NCI-H748 (cell line): ENCODE data around the gene ITFG1.
"Not testable (repeated sequence)": the region's sequence is repeated elsewhere in the genome, so short reads cannot be mapped to it uniquely, and the experiment has no call there.

Experiments used
- DNase-seq: peaks from one replicate; lab custom pipeline; 2025; ENCODE audit not compliant: unreplicated experiment; lab: John Stamatoyannopoulos, UW

ITFG1 gene

DNA sequence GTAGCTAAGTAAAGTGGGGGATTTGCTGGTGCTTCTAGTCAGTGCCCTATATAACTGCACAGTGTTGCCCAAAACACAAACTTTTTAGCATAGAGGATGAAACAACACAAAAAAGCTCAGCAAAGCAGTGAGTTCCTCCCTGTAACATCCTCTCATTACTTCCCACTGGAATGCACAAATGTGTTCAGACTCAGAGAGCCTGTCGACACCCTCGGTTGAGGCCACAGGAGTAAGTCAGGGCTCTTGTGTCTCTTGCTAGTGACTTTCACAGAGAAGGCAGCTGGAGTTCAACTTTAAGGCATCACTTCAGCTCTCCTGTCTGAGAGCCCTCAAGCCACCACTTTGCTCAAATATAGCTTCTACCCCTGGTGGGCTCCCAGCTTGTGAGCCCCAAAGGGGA, 209.9 kb downstream of the ITFG1 start:
- DNase-seq = no peak

DNA sequence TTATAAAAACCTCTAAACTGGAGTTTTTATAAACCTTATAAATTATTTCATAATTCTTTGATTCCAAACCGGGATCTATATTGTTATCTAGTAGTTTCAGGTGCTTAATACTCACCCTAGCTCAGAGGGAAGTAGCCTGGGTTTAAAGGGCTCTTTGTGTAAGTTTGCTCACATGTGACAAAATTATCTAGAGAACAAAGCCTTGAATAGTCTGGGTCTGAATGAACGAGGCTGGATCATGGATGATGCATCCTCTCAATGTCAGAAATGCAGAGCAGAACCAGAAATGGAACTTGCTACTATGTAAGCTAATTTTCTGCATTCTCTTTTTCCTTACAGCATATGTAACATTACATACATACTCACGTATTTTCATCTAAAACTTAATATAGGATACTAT, 213.2 kb downstream of the ITFG1 start:
- no peak for DNase-seq

DNA sequence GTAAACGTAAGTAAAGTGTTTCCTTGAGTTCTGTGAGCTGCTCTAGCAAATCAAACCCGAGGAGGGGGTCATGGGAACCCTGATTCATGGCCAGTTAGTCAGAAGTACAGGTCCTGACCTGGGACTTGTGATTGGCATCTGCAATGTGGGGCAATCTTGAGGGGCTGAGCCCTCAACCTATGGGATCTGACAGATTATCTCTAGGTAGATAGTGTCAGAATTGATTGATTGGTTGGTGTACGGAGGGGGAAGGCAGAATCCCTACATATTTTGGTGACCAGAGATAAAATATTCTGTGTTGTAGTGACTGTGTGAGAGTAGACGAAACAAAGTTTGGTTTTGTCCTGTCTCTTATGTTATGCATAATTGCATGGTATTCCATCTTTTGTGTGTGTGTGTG, 216.7 kb downstream of the ITFG1 start:
- DNase-seq = no peak

DNA sequence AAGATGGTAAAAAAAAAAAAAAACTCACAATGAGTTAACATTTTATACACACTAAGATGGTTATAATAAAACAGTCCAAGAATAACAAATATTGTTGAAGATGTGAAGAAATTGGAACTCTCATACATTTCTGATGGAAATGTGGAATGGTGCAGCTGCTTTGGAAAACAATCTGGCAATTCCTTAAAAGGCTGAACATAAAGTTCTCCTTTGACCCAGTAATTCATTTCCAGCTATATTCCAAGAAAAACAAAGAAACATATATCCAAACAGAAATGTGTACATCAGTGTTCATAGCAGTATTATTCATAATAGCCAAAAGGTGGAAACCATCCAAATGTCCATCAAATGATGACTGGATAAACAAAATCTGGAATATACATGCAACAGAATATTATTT, 219.8 kb downstream of the ITFG1 start:
- DNase-seq = no peak

DNA sequence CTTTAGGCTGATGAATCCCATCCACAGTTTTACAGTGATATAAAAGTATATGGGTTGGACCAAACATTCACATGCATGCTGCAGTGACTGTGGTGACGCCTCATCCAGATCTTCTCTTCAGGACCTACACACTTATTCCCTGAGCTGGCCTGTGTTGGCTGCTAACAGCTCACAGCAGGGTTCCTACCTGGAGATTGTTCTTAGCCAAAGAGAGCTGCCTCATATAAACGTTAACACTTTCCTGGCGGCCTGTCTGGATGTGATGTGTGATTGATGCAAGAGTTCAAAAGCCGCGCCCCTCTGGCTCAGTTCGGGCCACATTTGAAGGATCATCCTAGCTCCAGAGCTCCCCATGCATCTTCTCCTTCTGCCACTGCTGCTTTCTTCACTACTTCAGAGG, 224.1 kb downstream of the ITFG1 start:
- no peak for DNase-seq

DNA sequence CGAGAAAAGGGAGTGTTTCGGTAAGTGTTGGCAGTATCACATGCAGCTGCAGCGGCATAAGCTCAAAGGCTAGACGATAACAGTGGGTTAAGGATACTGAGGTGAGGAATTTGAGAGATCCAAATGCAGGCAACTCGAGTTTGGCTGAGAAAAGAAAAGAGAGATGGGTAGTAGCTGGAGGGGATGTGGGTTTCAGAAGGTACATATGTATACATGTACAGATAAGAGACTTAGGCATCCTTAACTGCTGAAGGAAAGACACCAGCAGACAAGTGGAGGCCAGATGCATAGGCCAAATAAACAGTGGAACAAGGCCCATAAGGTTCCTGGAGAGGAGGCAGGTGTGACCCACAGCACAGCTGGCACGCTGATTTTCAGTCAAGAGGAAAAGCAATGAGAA, 230.6 kb downstream of the ITFG1 start:
- DNase-seq = no peak

DNA sequence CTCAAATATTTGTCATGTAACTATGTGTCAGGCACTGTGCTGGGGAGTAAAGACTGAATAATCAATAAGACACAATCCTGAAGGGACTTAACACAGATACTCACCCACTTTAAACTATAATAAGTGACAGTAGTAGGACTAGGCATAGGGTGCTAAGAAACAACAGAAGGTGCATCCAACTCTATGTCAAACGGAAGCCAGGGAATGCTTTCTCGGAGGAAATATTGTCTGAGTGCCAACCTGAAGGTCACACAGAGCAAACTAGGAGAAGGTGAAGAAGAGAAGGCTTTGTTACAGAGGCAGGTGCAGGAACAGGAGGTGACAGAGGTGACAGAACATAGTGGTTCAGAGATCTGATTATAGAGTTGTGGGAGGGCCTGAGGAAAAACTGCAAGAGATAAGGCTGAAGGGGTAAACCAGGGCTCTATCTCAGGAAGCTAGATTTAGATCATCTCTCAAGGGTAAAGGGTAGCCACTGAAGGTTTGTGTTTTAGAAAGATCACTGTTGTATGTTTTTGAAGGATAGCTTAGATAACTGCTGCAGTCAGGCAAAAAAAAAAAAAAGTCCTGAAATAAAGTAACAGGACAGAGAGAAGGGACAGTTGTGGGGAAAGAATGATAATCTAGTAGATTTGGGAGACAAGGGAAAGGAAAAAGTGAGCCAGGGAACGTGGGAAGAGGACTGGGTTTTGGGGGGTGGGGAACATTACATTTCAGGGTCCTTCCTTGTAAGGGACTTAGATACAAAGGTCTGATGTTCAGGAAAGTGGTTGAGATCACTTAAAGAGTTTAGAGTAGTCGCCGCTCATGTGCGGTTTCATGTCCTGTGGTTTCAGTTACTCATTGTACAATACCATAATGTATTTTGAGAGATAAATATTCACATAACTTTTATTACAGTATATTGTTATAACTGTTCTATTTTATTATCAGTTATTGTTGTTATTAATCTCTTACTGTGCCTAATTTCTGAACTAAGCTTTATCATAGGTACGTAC, 231.5 kb downstream of the ITFG1 start:
- no peak for DNase-seq

DNA sequence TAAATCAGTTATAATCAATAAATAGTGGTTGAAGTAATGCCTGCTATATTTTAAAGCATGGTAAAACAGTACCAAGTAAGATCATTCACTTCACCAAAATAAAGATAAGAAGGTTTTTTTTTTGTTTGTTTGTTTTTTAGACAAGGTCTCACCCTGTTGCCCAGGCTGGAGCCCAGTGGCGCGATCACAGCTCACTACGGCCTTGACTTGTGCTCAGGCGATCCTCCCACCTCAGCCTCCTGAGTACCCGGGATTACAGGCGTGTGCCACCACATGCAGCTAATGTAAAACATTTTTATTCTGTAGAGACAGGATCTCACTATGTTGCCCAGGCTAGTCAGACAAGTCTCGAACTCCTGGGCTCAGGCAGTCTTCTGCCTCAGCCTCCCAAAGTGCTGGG, 232.6 kb downstream of the ITFG1 start:
- no peak for DNase-seq

DNA sequence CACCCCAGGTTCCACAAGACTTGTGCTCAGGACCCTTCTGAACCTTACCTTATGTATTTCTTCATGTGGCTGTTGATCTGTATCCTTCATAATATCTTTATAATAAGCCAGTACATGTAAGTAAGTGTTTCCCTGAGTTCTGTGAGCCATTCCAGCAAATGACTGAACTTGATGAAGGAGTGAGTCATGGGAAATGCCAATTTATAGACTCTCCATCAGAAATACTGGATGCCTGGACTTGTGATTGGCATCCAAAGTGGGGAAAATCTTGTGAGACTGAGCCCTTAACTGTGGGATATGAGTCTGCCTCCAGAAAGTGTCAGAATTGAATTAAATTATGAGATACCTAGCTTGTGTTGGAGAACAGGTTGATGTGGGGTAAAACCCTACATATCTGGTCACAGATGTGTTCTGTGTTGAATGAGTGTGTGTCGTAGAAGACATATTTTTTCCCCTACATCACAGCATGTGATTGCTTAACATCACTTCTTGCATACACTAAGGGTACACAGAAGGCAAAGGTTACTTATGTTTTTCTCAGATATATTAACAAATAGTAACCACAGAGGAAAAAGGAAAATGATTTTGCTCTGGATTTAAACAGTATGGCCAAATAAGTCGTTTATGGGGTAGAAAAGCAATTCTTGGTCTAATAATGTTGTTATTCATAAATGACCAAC, 247.0 kb downstream of the ITFG1 start:
- no peak for DNase-seq

DNA sequence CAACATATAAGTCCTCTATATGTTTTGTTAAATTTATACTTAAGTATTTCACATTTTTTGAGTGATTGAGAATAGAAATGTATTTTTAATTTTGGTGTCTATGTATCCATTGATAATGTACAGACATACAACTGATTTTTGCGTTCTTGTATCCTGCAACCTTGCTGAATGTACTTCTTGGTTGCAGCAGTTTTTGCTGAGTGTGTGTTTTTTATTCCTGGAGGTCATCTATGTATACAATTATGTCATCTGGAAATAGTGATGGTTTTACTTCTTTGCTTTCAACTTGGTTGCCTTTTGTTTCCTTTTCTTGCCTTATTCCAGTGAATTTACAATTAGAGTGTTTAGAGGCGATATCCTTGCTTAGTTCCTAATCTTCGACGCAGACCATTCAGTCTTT, 249.6 kb downstream of the ITFG1 start:
- no peak for DNase-seq

DNA sequence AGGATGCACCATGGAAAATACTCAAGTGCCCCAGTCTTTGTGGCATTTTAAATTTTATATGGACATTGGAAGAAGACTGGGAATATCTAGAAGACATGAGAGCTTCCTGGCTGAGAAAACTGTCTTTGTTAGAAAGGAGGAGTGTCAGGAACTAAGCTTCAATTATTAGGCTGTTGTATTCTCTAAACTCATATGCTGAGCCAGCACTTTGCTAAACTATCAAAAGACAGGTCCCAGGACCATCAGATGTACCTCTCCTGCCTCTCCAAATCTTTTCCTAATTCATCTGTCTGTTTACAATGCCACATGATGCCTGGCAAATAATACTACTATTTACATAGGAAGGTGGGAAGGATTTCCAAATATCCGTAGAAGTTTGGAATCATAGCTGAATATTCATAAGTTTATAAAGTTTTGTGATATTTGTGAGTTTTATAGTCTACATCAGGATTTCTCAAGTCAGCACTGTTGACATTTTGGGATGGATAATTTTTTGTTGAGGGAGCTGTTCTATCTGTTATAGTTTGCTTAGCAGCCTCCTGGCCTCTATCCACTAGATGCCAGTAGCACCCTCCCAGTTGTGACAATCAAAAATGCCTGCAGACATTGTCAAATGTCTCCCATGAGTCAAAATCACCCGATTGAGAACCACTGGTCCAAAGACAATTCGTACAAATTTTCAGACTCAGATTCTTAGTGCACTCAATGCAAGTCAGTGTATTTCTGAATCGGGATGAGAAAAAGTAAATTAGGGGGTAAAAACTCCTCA, 255.9 kb downstream of the ITFG1 start:
- DNase-seq = no peak

DNA sequence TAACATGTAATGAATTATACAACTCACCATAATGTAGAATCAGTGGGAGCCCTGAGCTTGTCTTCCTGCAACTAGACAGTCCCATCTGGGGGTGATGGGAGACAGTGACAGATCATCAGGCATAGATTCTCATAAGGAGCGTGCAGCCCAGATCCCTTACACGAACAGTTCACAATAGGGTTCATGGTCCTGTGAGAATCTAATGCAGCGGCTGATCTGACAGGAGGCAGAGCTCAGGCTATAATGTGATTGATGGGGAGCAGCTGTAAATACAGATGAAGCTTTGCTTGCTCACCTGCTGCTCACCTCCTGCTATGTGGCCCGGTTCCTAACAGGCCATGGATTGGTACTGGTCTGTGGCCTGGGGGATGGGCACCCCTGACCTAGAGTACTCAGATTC, 257.4 kb downstream of the ITFG1 start:
- DNase-seq = peak; percentile 6

DNA sequence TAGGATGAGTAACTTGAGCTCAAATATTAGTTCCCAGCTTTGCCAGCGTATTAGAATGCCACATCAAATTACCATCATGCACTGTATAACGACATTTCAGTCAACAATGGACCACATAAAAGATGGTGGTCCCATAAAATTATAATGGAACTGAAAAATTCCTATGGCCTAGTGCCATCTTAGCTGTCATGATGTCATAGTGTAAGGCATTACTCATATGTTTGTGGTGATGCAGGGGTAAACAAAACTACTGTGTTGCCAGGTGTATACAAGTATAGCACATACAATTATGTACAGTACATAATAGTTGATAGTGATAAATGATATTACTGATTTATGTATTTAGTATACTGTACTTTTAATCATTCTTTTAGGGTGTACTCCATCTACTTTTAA, 262.7 kb downstream of the ITFG1 start:
- no peak for DNase-seq

DNA sequence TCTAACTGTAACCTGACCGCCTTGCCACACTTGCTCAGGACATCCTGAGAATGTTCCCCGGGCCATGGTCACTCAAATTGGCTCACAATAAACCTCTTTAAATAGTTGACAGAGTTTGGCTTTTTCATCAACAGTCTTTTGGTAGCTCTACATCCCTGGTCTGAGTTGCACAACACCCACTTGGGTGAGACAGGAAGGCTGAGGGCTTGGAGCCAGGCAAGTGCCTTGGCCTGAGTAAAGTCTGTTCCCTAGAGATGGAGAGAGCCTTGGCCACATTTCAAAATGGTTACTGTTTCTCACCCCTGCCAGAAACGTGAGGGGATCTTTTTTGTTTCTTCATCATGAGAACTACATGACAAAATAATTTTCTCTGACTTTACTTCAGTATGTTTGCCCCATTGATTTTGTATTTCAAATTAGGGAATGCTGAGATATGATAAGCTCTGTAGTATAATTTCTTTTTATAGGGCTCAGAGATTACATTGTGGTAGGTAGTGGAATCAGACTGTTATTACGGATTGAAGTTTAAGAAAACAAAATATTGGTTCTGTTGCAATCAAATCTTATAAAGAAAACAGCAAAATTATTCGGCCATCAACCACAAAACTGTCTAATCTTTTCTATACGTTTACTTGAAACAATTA, 263.2 kb downstream of the ITFG1 start:
- DNase-seq = no peak

DNA sequence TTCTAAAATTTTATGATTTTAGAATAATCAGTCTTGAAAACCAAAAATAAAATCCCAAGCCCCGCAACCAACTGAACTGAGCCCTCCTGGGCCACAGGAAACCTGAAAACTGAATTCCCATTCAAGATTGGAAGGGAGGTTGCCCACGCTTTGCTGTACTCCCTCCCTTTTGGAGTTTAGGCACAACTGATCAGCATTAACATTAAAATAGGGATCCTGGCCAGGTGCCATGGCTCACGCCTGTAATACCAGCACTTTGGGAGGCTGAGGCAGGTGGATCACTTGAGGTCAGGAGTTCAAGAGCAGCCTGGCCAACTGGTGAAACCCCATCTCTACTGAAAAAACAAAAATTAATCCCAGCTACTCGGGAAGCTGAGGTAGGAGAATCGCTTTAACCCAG, 264.4 kb downstream of the ITFG1 start:
- DNase-seq = peak; percentile 3

DNA sequence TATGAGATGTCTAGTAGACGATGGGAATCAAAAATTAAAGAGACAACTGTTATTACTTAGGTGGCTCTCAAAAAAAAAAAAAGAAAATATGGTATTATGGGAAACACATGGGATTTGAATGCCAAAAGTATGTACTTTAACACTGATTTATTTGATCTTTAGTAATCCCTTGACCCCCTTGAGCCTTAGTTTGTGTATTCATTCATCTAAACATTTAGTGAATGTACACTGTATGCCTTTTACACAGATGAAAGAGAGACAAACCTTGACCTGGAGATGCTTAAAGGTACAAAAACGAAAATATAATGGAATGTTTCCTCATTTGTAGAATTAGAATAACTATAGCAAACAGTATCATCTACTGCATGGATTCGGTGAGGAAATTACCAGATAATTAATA, 278.5 kb downstream of the ITFG1 start:
- DNase-seq = no peak

DNA sequence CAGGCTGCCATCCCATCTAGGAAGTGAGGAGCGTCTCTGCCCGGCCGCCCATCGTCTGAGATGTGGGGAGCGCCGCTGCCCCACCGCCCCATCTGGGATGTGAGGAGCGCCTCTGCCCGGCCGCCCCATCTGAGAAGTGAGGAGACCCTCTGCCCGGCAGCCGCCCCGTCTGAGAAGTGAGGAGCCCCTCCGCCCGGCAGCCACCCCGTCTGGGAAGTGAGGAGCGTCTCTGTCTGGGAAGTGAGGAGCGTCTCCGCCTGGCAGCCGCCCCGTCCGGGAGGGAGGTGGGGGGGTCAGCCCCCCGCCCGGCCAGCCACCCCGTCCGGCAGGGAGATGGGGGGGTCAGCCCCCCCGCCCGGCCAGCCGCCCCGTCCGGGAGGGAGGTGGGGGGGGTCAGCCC, 279.8 kb downstream of the ITFG1 start:
- DNase-seq = not testable (repeated sequence)

DNA sequence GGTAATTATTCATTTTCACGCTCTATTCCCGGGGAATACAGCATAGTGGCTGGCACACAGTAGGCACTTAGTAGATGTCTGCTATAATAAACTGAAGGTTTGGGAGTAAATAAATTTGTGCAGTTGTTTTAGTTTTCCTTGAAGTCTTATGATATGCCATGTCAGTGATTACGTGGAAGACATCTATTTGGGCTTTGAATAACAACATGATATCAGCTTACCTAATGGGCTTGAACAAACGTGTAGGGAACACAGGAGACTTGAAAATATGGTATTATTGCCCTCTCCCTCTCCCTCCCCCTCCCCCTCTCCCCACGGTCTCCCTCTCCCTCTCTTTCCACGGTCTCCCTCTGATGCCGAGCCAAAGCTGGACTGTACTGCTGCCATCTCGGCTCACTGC, 280.8 kb downstream of the ITFG1 start:
- DNase-seq = no peak

DNA sequence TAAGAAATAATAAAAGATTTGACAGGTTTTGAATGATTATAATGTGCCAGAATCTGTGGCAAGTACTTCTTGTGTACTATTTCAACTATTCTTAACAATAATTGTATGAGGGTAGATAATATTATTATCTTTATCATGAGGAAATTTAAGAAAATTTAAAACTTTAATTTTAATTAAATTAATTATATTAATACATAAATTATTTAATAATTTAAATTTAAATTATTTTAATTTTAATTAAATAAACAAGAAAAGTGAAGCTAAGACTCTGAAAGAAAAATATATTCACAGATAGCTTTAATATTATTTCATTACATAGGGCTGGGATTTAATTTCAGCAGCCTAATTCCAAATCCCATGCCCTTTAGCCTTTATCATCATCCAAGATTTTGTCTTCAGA, 285.7 kb downstream of the ITFG1 start:
- no peak for DNase-seq

DNA sequence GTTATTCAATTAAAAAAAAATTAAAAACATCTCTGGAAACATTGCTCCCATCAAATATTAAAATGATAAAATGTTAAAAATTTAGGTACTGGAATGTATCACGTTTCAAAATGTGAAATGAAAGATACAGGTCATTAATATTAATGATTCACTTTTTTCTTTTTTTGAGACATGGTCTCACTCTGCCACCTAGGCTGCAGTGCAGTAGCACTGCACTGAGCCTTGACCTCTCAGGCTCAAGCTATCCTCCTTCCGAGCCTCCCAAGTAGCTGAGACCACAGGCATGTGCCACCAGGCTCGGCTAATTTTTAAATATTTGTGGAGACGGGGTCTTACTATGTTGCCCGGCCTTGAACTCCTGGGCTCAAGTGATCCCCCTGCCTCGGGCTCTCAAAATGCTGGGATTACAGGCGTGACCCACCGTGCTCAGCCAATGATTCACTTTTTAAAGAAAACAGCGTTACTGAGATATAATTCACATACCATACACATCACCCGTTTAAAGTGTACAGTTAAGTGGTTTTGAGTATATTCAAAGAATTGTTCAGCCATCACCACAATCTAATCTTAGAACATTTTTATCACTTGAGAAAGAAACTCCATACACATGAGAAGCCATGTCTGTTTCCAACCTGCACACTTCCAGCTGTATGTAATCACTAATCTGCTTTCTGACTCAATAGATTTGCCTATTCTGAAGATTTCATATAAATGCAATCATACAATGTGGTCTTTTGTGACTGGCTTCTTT, 298.0 kb downstream of the ITFG1 start:
- DNase-seq = no peak
